Mononuclear cell (primary cell): Measurements from ENCODE around the gene NKX6-2. TPM values are rescaled to one million over a fixed set of nuclear protein-coding genes. Genes with fewer than 3 reads are reported as not detected.

Source experiments
- H3K27me3 ChIP-seq: 2 replicates; pipeline ENCODE4 v1.6.0; 2011; ENCODE audit warnings: low read length, control low read depth; ENCODE audit not compliant: insufficient read depth
- H3K4me1 ChIP-seq: 2 replicates; pipeline ENCODE4 v1.5.1; 2011; ENCODE audit warnings: mild to moderate bottlenecking, low read length, control low read depth; ENCODE audit not compliant: insufficient read depth
- H3K4me3 ChIP-seq: 2 replicates; pipeline ENCODE4 v1.5.1; 2011; ENCODE audit warnings: mild to moderate bottlenecking, low read length, moderate library complexity
- H3K9me3 ChIP-seq: 2 replicates; pipeline ENCODE4 v1.5.1; 2011; ENCODE audit warnings: low read depth, mild to moderate bottlenecking, control low read depth, low read length
- total RNA-seq: library from RNA; depleted of rRNA; stranded (reverse); fragments of >200 nt; gene quantifications from one replicate; pipeline ENCODE4 v1.2.3, GENCODE V29; 2012

NKX6-2 gene
- total RNA-seq, 1 donor: not detected

DNA sequence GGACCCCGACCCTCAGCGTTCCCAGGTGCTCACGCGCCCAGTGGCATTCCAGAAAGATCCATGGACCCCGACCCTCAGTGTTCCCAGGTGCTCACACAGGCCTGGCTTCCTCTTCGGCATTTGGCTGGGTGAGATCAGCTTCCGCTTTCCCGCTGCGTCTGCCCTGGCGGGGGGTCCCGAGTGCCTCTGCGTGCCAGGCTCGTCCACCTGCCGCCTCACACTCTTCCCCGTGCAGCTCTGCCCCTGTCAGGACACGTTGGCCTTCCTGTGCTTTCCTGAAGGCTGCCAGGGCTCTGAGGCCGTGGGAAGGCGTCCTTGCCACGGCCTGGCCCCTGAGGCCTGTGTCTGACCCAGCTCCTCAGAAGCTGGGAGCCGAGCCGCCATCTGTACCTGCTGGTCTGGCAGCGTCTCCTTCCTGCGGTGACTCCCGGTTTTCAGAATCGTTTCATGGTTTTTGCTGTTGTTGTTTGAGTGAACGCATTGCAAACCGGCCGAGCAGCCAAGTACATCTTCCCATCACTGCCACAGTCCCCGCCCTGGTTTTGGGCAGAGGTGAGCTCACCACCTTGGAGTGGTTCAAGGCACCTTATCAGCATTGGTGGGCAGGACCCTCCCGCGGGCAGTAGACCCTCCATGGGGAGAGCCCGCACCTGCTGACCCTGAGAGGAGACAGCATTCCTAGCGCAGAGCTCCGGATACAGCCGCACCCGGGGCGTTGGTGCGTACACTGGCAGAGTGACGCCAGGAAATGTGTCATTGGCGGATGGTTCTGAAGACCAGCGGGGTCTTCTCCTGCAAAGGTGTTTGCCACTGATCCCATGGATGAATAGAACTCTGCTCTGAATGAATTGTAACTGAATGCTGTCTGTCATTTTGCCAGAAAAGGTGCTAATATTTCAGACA is 17.4 kb downstream of the NKX6-2 start:
- H3K4me1 ChIP-seq: no peaks in the 10 kb centered on the region
- no peaks in the 10 kb centered on the region for H3K9me3 ChIP-seq
- H3K4me3 ChIP-seq: no peak overlapping the region
- H3K27me3 ChIP-seq: no peaks in the 10 kb centered on the region

- H3K4me1 ChIP-seq: no peaks in the 10 kb centered on the region
- H3K9me3 ChIP-seq: no peaks in the 10 kb centered on the region
- H3K4me3 ChIP-seq: no peak overlapping the region
- H3K27me3 ChIP-seq: no peaks in the 10 kb centered on the region
These were observed 19.7 kb downstream of the NKX6-2 start for GRCh38 chr10:132766291-132766690.

GRCh38 chr10:132765435-132765834 is 20.5 kb downstream of the NKX6-2 start:
- Histone ChIP-seq H3K9me3 (no peaks in the 10 kb centered on the region), H3K27me3 (no peaks in the 10 kb centered on the region), H3K4me1 (no peaks in the 10 kb centered on the region), H3K4me3 (no peak overlapping the region)

GRCh38 chr10:132764108-132764507 is 21.8 kb downstream of the NKX6-2 start:
- Histone ChIP-seq H3K4me1 (no peaks in the 10 kb centered on the region), H3K27me3 (no peaks in the 10 kb centered on the region), H3K4me3 (no peak overlapping the region), H3K9me3 (no peaks in the 10 kb centered on the region)

- Histone ChIP-seq H3K4me3 (no peak overlapping the region), H3K27me3 (no peaks in the 10 kb centered on the region), H3K9me3 (no peaks in the 10 kb centered on the region), H3K4me1 (no peaks in the 10 kb centered on the region)
These were observed 22.4 kb downstream of the NKX6-2 start for GRCh38 chr10:132763545-132763944.

DNA sequence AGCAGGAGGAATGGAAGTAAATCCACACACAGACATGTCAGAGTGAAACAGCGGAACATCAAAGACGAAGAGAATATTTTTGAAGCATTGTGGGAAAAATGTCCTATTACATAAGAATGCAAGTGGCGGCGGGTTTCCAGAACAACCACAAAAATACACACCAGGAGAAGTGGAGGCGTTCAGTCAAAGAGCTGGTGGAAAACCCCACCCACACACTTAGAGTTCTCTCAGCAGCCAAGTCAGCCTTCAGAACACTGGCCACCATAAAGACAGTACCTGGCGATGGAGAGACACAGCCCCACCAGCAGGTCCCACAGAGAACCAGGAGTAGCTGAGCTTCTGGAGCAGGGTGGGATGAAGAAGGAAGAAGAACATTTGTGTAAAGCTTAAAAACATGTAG is 23.7 kb downstream of the NKX6-2 start:
- no peaks in the 10 kb centered on the region for H3K27me3 ChIP-seq
- no peaks in the 10 kb centered on the region for H3K4me1 ChIP-seq
- H3K4me3 ChIP-seq: no peak overlapping the region
- no peaks in the 10 kb centered on the region for H3K9me3 ChIP-seq

- no peaks in the 10 kb centered on the region for H3K4me1 ChIP-seq
- H3K27me3 ChIP-seq: no peaks in the 10 kb centered on the region
- H3K9me3 ChIP-seq: no peaks in the 10 kb centered on the region
- H3K4me3 ChIP-seq: no peak overlapping the region
These were observed 24.4 kb downstream of the NKX6-2 start for GRCh38 chr10:132761395-132762060.

GRCh38 chr10:132758865-132759264 is 27.1 kb downstream of the NKX6-2 start:
- Histone ChIP-seq H3K27me3 (no peaks in the 10 kb centered on the region), H3K4me1 (no peaks in the 10 kb centered on the region), H3K9me3 (no peaks in the 10 kb centered on the region), H3K4me3 (no peak overlapping the region)

DNA sequence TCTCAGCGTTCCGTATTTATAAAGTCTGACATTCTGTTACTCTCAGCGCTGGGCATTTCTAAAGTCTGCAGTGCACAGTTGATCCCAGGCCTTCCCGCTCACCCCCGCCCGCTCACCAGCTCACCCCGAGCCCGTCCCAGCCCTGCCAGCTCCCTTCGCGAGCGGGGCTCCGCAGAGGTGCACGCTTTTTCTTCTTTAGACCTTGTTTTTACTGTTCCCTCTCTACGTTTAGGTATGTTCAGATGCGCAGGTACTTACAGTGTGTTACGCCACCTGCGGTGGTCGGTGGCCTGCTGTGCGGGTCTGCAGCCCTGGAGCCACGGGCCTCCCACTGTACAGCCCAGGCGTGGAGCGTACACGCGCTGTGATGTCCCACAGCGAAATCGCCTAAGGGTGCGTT is 28.8 kb downstream of the NKX6-2 start:
- H3K4me1 ChIP-seq: no peaks in the 10 kb centered on the region
- H3K4me3 ChIP-seq: no peak overlapping the region
- H3K9me3 ChIP-seq: no peaks in the 10 kb centered on the region
- no peaks in the 10 kb centered on the region for H3K27me3 ChIP-seq

DNA sequence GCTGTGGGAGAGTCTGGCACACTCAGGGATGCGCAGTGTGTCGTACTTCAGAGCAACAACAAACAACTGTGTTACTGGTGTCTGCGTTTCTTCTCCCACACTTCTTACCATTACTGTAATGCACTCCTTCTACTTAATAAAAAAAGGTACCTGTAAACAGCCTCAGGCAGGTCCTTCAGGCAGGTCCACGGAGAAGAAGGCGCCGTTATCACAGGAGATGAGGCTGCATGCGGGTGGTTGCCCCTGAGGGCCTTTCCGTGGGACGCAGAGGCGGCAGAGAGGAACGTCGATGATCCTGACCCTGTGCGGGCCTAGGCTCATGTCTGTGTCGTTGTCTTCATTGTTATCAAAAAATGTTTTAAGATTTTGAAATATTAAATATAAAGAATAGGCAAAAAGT is 29.4 kb downstream of the NKX6-2 start:
- H3K4me1 ChIP-seq: no peaks in the 10 kb centered on the region
- no peak overlapping the region for H3K4me3 ChIP-seq
- no peaks in the 10 kb centered on the region for H3K9me3 ChIP-seq
- no peaks in the 10 kb centered on the region for H3K27me3 ChIP-seq

GRCh38 chr10:132755166-132755711 is 30.7 kb downstream of the NKX6-2 start:
- Histone ChIP-seq H3K9me3 (no peaks in the 10 kb centered on the region), H3K4me1 (no peaks in the 10 kb centered on the region), H3K27me3 (no peaks in the 10 kb centered on the region), H3K4me3 (no peak overlapping the region)

- H3K27me3 ChIP-seq: no peaks in the 10 kb centered on the region
- no peak overlapping the region for H3K4me3 ChIP-seq
- no peaks in the 10 kb centered on the region for H3K9me3 ChIP-seq
- H3K4me1 ChIP-seq: no peaks in the 10 kb centered on the region
These were observed 31.9 kb downstream of the NKX6-2 start for GRCh38 chr10:132754071-132754470.

GRCh38 chr10:132753596-132753995 is 32.4 kb downstream of the NKX6-2 start:
- H3K4me3 ChIP-seq: no peak overlapping the region
- no peaks in the 10 kb centered on the region for H3K9me3 ChIP-seq
- H3K4me1 ChIP-seq: no peaks in the 10 kb centered on the region
- no peaks in the 10 kb centered on the region for H3K27me3 ChIP-seq

GRCh38 chr10:132752961-132753360 is 33.0 kb downstream of the NKX6-2 start:
- Histone ChIP-seq H3K27me3 (no peaks in the 10 kb centered on the region), H3K4me1 (no peaks in the 10 kb centered on the region), H3K9me3 (no peaks in the 10 kb centered on the region), H3K4me3 (no peak overlapping the region)

GRCh38 chr10:132752378-132752777 is 33.6 kb downstream of the NKX6-2 start:
- Histone ChIP-seq H3K4me3 (no peak overlapping the region), H3K4me1 (no peaks in the 10 kb centered on the region), H3K27me3 (no peaks in the 10 kb centered on the region)

More at GRCh38 chr10:132752378-132752777, 33.6 kb downstream of the NKX6-2 start:
- H3K9me3 ChIP-seq: no peaks in the 10 kb centered on the region
